ENCODE measurements around the gene SPATA46. TPM values are rescaled to one million over a fixed set of nuclear protein-coding genes. Genes with fewer than 3 reads are reported as not detected.

Gene SPATA46
- total and polyA plus RNA-seq, 2 experiments from 2014 or later: not detected

GRCh38 chr1:162389021-162389818, 12.6 kb upstream of the SPATA46 start:
- DNase-seq (ENCODE audit: low read depth in 1 of 2, low spot score in 1 of 2): peak in 1 of 2 donors; percentile 49
- Histone ChIP-seq H3K27me3 (no peaks in the 10 kb centered on the region), H3K4me1 (ENCODE audit: low read depth) (no peaks in the 10 kb centered on the region), H3K4me3 (no peak overlapping the region), H3K27ac (no peak overlapping the region), H3K36me3 (no peaks in the 10 kb centered on the region), H3K9me3 (ENCODE audit: low read depth) (no peaks in the 10 kb centered on the region)
- TF ChIP-seq CTCF (IDR thresholded peaks at IDR 0.05; ENCODE audit: low read depth, low read length): no peak

GRCh38 chr1:162388615-162389014, 12.0 kb upstream of the SPATA46 start:
- no peaks in the 10 kb centered on the region for H3K36me3 ChIP-seq
- no peaks in the 10 kb centered on the region for H3K9me3 ChIP-seq (ENCODE audit: low read depth)
- H3K4me1 ChIP-seq (ENCODE audit: low read depth): no peaks in the 10 kb centered on the region
- TF ChIP-seq CTCF (IDR thresholded peaks at IDR 0.05; ENCODE audit: low read depth, low read length): peak; percentile 2
- H3K4me3 ChIP-seq: no peak overlapping the region
- no peak overlapping the region for H3K27ac ChIP-seq
- H3K27me3 ChIP-seq: no peaks in the 10 kb centered on the region
- peak in 1 of 2 donors; percentile 80 for DNase-seq (ENCODE audit: low read depth in 1 of 2, low spot score in 1 of 2)

GRCh38 chr1:162388083-162388594, 11.5 kb upstream of the SPATA46 start:
- DNase-seq (ENCODE audit: low read depth in 1 of 2, low spot score in 1 of 2): no peak
- Histone ChIP-seq H3K4me1 (ENCODE audit: low read depth) (no peaks in the 10 kb centered on the region), H3K4me3 (no peak overlapping the region), H3K9me3 (ENCODE audit: low read depth) (no peaks in the 10 kb centered on the region), H3K36me3 (no peaks in the 10 kb centered on the region), H3K27me3 (no peaks in the 10 kb centered on the region), H3K27ac (no peak overlapping the region)
- TF ChIP-seq CTCF (IDR thresholded peaks at IDR 0.05; ENCODE audit: low read depth, low read length): no peak

- Histone ChIP-seq H3K9me3 (ENCODE audit: low read depth) (no peaks in the 10 kb centered on the region), H3K27me3 (no peaks in the 10 kb centered on the region), H3K36me3 (no peaks in the 10 kb centered on the region), H3K4me1 (ENCODE audit: low read depth) (no peaks in the 10 kb centered on the region), H3K4me3 (no peak overlapping the region), H3K27ac (no peak overlapping the region)
- TF ChIP-seq CTCF (IDR thresholded peaks at IDR 0.05; ENCODE audit: low read depth, low read length): no peak
- DNase-seq (ENCODE audit: low read depth in 1 of 2, low spot score in 1 of 2): peak in 1 of 2 donors; percentile 65
These were observed 10.8 kb upstream of the SPATA46 start for GRCh38 chr1:162387226-162388082.

- no peak for TF ChIP-seq CTCF (IDR thresholded peaks at IDR 0.05; ENCODE audit: low read depth, low read length)
- Histone ChIP-seq H3K4me1 (ENCODE audit: low read depth) (no peaks in the 10 kb centered on the region), H3K9me3 (ENCODE audit: low read depth) (no peaks in the 10 kb centered on the region), H3K27me3 (no peaks in the 10 kb centered on the region), H3K27ac (no peak overlapping the region), H3K4me3 (no peak overlapping the region), H3K36me3 (no peaks in the 10 kb centered on the region)
- no peak for DNase-seq (ENCODE audit: low read depth in 1 of 2, low spot score in 1 of 2)
These were observed 9.9 kb upstream of the SPATA46 start for GRCh38 chr1:162386292-162387225.
